Activated T-helper 1 cell treated with anti-CD3 and anti-CD28 coated beads, Interleukin-2, amount 50 U/mL, for 16 hours (primary cell): ENCODE data around the gene DIS3L.
A peak's percentile ranks its signal among the peaks of the same experiment; 100 is the strongest.
"Not testable (repeated sequence)": the region's sequence is repeated elsewhere in the genome, so short reads cannot be mapped to it uniquely, and the experiment has no call there.

Experiments used
- DNase-seq, 2 donors: peaks; one replicate each; pipeline ENCODE4 v3.0.0-alpha.2; 2020; ENCODE audit warnings: low read depth in 1 of 2, low spot score in 1 of 2

DIS3L gene

DNA sequence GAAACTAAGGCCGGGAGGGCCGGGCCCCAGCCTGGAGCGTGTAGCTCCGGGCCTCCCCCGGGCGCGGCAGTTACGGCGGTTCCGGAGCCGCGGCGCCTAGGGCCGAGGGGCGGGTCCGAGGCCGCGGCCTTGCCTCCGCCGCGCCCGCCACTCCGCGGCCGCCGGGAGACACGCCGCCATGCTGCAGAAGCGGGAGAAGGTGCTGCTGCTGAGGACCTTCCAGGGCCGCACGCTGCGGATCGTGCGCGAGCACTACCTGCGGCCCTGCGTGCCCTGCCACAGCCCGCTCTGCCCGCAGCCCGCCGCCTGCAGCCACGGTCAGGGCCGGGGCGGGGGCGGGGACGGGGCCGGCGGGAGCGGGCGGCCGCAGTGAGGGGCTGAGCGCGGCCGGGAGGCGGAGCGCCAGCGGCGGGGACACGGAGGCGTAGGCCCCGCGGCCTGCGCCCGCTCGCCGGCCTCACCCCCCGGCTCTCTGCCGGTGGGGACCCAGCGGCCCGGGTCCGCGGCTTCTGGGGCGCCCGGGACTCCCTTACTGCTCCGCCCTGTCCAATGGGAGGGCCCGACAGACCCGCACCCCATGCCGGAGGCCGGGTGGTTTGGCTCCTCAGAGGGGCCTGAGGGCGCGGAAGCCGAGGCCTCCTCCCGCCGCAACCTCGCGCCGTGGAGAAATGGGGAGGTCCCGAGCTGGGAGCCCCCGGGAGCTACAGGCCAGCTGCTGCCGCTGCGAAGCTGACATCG is at the start of gene DIS3L:
DIS3L (plus strand) TSS at position 150 of the 738 bp plus-strand sequence; CDS start at position 179, 29 bp downstream.
- DNase-seq = peak; percentile 22 to 44

DNA sequence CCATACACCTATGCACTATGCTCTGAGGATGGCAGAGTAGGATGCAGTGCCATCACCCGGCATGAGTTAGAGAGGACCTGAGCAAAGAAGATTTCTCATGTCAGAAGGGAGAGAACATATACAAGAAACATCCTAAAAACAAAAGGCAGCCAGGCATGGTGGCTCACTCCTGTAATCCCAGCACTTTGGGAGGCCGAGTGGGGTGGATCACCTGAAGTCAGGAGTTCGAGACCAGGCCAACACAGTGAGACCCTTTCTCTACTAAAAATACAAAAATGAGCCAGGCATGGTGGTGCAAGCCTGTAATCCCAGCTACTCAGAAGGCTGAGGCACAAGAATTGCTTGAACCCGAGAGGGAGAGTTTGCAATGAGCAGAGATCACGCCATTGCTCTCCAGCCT is 47.5 kb upstream of the DIS3L start:
- DNase-seq = not testable (repeated sequence)

DNA sequence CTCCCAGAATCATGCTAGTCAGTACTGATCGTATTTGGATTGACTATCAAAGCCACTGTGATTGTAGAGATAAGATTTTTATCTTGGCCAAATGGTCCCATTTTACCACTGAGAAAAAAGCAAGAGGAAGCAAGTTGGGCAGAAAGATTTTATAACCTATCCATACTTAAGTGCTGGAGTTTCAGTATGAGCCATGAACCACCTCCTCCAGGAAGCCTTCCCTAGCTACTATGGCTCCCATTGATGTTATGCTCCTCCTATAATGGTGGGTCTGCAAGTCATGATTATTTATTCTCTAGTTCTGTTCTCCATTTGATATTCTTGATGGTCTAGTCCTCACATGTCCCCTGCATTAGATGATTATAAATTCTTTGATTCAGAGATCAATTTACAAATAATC is 46.4 kb upstream of the DIS3L start:
- DNase-seq = no peak

DNA sequence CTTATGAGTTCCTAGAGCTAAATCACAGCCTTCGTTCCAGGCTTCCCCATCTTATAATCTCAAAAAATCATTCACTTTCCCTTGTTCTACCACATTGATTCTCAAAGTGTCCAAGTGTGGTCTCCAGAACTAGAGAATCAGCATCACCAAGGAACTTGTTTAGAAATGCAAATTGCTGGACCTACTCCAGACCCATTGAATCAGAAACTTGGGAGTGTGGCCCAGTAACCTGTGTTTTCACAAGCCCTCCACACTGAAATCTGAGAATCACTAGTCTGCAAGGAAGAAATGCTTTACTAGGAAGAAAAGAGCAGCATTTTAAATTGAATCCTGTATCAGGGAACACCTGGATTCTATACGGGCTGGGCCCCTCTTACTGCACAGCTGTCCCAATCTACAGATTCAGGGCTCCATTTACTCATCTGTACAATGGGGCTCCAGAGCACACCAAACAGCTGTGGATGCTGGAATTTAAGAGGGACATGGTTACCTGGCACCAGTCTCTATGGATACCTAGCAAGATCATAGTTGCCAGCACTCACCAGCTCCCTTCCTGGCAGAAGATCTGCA is 43.7 kb upstream of the DIS3L start:
- DNase-seq = no peak

DNA sequence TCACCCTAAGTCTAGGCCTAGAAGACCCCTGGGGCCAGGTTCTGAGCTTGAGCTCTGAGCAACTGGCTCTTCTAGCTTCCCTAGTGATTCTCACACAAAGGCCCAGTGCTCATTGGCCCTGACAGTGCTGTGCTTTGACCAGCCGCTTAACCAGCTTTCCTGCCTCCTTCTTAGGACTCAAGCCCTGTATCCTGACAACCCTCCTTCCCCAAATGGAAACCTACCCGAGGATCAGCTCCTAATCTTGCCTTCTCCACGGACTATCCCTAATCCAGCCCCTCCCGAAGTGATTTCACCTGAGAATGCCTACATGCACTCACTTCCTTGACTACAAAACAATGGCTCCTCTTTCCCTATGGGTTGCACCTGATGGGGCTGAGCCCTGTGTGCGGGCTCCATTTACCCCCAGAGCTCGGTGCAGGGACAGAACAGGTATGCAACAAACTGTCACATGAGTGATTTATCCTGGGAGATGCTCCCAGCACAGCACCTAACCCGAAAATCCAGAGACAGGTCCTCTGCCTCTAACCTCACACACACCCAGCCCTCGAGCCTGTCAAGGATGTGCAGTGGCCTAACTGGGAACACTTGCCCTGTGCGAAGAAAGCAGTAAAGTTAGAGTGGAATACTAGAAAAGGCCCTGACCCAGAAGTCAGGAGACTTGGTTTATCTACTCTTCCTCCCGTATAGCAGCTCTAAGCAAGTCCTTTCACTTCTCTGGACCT is 42.1 kb upstream of the DIS3L start:
- no peak for DNase-seq

DNA sequence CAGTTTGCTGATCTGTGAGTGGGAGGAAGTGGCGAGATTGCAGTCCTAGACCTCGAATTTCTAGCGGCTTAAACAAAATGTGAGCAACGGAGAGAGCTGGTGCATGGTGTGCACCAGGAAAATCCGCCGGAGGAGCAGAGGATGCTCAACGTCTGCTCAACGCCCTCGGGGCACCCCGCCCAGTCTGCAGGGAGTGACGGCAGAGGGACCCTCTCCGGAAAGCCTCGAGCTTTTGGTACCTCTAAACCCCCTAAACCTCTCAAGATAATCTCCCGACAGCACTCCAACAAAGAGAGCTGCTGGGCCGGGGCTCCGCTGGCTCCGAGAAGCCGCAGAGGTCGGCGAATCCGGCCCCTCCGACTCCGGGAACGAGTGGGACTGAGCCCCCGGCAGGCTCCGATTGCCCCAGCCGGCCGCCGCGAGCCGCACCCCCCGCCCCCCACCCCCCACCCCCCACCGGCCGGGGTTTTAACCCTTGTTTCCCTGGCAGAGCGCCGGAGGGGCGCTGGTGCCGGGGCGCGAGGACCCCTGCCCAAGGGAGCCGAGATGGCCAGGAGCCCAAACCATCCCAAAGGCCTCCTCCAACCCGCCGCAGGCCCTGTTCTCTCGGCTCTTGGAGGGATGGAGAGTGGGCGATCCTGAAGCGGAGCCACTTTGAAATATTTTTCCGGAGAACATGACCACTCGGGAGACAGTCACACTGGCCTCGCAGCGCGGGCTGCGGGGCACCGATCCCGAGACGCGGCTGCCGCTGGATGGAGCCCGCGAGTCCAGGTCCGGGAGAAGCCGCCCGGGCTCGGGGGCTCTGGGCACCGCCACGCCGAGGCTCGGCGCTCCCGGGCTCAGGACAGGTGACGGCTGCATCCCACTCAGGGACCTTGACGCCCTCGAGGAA is 41.3 kb upstream of the DIS3L start:
- peak in 1 of 2 donors; percentile 9 for DNase-seq

DNA sequence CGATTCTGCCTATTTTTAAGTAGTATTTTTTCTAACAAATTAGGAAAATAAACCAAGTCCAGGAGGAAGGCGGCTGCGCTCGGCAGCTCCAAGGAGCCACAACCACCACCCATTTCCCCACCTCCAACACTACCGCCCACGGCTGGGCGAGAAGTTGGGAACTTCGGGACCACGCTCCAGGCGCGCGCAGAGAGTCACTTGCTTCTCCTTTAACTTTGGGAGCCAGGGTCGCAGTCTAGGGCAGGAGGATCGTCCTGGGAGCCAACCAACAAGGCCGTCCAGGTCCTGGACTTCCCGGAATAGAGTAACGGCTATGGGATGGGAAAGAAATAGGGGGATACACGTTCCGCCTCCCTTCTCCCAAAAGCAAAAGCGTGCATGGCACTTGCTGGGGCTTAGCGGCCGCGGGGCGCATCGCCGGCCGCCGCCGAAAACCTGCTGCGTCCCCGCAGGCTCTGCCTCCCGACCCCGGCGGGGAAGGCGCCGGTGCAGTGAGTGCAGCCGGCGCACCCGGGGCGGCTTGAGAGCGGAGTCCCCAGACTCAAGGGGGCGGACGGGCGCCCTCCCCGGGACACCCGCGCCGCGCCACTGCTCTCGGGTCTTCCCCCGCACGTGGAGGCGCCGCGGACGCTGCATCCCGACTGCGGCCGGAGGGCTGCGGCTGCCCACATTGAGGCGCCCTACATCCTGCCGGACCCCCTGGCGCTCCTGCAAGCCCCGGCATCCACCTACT is 40.5 kb upstream of the DIS3L start:
- DNase-seq = no peak

DNA sequence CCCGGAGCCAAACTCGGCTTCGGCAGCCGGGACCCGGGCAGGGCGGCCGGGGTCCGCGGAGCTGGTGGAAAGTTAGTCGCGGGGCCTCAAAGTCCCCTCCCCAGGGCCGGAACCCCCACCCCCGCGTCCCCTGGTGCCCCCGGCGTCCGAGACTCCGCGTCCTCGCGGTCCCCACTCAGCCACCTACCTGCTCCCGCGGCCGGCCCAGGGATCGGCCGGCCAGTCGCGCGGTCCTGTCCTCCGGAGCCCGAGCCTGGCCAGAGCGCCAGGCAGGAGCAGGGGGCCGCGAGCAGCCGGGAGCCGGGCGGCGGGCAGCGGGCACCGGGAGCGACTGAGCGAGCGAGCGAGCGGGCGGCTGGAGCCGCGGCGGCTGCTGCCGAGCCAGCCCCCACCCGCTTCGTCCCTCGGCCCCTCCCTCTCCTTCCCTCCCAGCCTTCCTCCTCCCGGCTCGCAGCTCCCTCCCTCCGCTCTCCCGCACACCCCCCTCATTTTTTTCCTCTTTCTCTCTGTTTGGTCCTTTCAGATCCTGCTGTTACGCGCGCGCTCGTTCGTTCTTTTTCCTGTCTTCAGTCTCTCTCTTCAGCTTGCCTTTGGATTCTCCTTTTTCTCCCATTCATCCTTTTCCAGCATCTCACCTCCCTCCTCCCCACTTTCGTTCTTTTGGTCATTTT is 39.8 kb upstream of the DIS3L start, which contains the start of gene MEGF11:
MEGF11 (minus strand) TSS at position 333 of the 671 bp plus-strand sequence. CDS start 125,347 bp downstream, outside the sequence.
- DNase-seq = no peak

DNA sequence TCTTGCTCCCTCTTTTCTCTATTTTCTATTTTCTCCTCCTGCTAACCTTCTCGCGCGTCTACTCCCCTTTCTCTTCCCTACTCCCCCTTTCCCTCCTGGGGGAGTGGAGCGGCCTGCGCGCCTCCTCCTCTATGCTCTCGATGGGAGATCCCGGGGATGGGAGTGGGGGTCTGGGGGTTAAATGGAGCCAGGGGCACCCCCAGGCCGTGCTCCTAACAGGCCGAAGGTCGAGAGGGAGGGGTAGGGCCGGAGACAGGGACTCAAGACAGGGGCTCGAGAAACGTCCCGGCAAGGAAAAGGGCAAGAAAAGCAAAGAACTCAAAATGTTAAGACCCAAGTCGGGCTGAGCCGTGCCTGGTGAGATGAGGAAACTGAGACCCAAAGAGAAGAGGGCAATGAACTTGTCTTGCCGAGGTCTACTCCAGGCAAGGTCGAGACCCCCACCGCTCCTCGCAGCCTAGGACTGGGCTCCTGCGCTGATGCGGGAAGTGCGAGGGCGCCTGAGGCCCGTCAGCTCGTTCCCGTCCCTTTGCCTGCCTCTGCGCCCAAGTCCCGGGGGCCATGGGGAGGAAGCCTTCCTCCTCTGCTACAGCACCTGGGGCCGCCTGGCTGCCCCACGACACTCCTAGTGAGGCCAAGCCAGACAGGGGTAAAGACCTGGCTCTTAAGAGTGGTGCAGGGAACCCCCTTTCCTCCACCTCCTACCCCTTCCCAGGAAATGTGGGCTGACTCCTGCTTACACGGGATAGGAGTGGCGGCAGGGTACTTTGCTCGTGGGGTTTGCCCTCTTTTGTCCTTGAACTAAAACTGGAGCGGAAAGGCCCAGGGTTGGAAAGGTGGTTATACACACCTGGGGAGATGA is 39.0 kb upstream of the DIS3L start:
- DNase-seq = no peak

DNA sequence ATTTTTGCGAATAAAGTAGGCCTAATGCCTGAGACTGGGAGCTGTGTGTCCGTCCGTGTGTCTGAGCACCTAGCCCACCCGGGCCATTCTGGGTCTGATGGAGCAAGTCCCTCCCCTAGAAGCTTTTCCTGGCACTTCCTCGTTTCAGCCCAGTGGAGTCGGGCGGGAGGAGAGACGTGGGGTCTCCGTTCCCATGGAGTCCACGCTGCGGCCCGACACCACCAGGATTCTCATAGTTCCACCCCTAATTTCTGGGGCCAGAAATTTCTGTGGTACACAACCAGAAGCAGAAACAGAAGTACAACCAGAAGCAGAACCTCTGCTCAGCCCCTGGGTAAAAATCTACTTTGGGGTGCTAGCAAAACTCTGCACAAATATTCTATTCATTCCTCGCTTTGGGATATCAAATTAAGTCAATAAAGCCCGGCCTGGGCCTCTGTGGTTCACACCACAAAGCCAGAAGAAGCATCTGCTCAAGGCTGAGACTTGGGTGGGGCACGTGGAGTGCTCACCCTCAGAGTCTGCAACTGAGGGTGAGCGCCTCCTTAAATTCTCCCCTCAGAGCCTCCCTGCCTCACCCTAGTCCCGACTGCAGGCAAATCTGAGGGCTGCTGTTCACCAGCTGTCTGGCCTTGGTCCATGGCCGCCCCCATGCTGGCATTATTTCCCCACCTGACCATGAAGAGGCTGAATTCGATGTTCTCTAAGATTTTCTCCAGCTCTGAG is 38.3 kb upstream of the DIS3L start:
- DNase-seq = no peak

DNA sequence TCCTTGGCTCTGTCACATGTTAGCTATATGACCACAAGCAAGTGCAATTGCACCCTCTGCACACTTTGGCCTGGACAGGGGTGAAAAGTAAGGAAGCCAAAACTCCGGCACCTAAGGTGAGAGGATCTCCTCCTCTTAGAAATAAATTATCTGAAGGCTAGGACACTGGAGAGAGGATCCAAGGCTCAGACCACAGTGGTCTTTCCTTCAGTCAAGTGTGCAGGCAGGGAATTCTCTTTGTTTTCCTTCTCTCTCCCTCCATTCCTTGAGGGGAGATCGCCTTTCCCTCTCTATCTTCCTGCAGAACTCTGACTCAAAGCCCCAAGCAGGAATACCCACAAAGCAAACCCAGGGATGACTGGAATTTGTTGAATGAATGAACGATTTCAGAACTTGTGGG is 36.7 kb upstream of the DIS3L start:
- no peak for DNase-seq

DNA sequence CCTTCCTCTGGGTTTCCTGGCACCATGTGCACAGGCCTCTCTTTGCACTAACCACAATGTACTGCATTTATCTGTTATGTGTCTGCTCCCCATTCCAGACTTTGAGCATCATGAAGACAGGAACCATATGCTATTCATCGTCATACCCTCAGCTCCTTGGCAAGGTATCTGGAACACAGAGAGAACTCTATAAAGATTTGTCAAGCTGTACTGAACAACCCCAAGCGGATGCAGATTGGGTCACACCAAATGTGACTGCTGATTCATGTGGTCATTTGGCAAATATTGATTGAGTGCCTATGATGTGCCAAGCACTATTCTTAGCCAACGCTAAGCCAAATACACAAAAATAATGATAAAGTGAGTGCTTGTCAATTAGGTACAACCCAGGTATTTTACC is 32.3 kb upstream of the DIS3L start:
- DNase-seq = no peak

DNA sequence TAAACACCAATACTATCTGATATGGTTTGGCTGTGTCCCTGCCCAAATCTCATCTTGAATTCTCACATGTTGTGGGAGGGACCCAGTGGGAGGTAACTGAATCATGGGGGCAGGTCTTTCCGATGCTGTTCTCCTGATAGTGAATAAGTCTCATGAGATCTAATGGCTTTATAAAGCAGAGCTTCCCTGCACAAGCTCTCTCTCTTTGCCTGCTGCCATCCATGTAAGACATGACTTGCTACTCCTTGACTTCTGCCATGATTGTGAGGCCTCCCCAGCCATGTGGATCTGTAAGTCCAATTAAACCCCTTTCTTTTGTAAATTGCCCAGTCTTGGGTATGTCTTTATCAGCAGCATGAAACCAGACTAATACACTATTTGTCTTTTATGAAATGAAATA is 30.5 kb upstream of the DIS3L start:
- DNase-seq = not testable (repeated sequence)

DNA sequence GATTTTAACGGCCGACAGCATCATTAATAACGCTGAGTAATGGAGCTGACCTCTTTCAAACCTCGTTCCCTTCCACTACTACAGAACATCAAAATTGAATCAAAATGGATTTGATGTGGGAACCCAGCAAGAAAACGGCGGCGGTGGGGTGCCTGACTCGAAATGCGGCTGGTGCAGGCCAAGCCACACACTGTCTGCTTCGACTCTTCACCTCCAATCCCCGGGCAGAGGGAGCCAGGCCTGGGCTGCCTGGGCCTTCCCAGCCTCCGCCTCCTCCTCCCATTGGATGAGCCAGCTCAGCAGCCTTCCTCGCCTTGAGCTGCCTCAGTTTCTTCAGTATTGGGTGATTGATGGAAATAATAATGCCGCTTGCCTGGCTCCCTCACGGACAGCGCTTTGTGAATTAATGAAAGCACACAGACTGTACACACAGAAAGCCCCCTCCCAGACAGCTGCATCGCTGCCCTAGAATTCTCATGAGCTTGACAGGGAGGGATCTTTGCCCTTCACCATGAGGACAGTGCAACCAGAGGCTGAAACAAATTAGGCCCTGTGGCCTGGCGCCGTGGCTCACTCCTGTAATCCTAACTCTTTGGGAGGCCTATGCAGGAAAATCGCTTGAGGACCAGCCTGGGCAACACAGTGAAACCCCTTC is 28.4 kb upstream of the DIS3L start:
- no peak for DNase-seq

DNA sequence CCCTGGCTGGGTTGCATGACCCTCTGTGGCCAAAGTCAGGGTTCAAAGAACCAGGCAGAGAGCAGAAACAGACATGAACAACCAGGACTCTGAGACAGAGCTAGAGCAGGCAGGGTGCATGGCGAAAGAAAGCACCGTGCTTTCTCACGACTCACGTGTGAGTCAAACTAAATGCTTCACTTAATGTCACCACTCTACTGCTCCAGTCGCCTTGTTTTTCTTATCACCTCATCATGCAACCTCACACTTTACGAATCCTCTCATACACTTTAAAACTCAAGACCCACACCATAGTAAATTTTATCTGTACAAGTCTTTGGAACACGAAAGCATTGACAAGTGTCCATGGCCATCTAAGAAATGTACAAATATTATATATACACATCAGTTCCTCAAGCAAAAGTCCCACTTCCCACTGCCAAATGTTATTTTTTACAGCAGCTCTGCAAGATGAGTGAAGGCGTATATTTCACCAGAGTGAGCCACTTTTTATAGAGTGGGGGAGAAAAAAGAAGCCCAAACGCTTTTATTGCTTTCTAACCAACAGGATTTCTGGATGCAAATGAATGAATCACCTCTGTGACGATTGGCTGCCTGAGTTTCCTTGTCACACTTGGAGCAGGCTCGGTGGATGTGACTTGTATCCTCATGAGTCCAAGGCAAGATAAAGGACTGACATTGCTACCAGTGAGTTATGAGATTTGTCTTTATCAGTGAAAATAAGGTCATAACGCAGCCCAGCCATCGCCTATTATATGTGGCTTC is 23.9 kb upstream of the DIS3L start:
- DNase-seq = no peak

DNA sequence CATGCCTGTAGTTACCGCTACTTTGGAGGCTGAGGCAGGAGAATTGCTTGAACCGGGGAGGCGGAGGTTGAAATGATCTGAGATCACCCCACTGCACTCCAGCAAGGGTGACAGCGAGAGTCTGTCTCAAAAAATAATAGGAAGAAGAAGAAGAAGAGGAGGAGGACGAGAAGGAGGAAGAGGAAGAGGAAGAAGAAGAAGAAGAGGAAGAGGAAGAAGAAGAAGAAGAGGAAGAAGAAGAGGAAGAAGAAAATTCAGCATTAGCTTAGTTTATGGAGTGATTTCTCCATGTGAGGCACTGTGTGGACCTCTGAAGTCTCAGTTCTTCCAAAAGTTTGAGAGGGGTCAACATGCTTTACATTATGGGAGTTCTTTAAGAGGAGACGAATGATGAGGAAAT is 22.4 kb upstream of the DIS3L start:
- no peak for DNase-seq

DNA sequence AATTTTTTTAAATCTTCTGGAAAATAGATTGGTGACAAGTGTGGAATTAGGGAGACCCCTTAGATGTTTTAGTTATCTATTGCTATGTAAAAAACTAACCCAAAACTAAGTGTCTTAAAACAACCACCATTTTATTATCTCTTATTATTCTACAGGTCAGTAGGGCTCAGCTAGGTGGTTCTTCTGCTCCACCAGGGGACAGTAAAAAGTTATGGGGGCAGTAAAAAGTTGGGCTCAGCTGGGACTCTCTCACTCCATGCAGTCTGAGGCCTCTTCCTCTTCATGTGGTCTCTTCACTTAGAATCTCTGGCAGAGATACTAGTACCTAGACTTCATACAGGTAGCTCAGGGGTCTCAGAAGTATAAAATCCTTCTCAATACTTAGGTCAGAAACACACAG is 18.0 kb upstream of the DIS3L start:
- no peak for DNase-seq
